HEK293 (cell line): ENCODE results near the gene NAP1L2.

Source experiments
- KLF9 ChIP-seq: fragments of 450-650 bp; formaldehyde crosslinking; IDR thresholded peaks from 2 replicates; pipeline ENCODE4 v1.5.1; 2016; ENCODE audit warnings: missing biosample characterization, missing genetic modification characterization, low read depth
- ZNF121 ChIP-seq: fragments of 450-650 bp; formaldehyde crosslinking; IDR thresholded peaks from 2 replicates; pipeline ENCODE4 v1.5.1; 2016; ENCODE audit warnings: missing biosample characterization, missing genetic modification characterization
- ZNF292 ChIP-seq: fragments of 450-650 bp; formaldehyde crosslinking; IDR thresholded peaks from 2 replicates; pipeline ENCODE4 v1.5.1; 2016; ENCODE audit warnings: low read depth, missing biosample characterization, missing genetic modification characterization, borderline replicate concordance
- ZNF473 ChIP-seq: fragments of 450-650 bp; formaldehyde crosslinking; IDR thresholded peaks from 2 replicates; pipeline ENCODE4 v1.5.1; 2017; ENCODE audit warnings: missing biosample characterization, missing genetic modification characterization
- TF ChIP-seq, protein P1 (sequence below): fragments of 450-650 bp; formaldehyde crosslinking; IDR thresholded peaks from 2 replicates; pipeline ENCODE4 v1.5.1; 2016; ENCODE audit warnings: missing biosample characterization, missing genetic modification characterization

DNA sequence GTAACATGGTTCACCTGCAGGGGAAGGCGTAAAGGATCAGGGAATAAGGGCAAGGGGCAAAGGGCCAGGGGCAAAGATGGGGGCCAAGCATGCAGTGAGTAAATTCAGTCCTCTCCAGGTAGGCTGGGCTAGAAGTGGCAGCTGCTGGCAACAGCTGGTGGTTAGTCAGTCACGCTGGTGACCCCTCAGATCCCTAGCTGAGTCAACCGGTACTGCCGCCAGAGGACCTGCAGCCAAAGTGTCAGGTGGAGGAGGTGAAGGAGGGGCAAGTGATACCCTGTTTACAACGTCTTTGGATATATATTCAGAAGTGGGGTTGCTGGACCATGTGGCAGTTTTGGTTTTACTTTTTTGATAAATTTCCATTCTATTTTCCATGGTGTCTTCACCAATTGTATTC is 24.6 kb upstream of the NAP1L2 start:
- TF ChIP-seq, protein P1, sequence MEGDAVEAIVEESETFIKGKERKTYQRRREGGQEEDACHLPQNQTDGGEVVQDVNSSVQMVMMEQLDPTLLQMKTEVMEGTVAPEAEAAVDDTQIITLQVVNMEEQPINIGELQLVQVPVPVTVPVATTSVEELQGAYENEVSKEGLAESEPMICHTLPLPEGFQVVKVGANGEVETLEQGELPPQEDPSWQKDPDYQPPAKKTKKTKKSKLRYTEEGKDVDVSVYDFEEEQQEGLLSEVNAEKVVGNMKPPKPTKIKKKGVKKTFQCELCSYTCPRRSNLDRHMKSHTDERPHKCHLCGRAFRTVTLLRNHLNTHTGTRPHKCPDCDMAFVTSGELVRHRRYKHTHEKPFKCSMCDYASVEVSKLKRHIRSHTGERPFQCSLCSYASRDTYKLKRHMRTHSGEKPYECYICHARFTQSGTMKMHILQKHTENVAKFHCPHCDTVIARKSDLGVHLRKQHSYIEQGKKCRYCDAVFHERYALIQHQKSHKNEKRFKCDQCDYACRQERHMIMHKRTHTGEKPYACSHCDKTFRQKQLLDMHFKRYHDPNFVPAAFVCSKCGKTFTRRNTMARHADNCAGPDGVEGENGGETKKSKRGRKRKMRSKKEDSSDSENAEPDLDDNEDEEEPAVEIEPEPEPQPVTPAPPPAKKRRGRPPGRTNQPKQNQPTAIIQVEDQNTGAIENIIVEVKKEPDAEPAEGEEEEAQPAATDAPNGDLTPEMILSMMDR (tag by site-specific recombination): no peak
- TF ChIP-seq ZNF121 (no peak), ZNF473 (tag by site-specific recombination) (no peak), ZNF292 (tag by site-specific recombination) (no peak), KLF9 (tag by site-specific recombination) (no peak)
